K562 (cell line): ENCODE data around the gene TMEM245. TPM values are rescaled to one million over a fixed set of nuclear protein-coding genes. Genes with fewer than 3 reads are reported as not detected.

Experiments
- ATAC-seq: fragments of 200-7000 bp; cut with Tn5 transposase; 3 replicates; pipeline ENCODE4 v1.9.1; 2020; ENCODE audit warnings: moderate library complexity
- BruUV-seq: library from RNA; stranded (reverse); fragments of 400-500 nt; replicated peaks from 2 replicates; lab custom pipeline; 2021; lab: Mats Ljungman, UMichigan
- CTCF ChIA-PET: fragments of 300-600 bp; formaldehyde crosslinking; extraction: SDS; loops from one replicate; lab custom pipeline; 2021; ENCODE audit warnings: low intra/inter-chr PET ratio; lab: Yijun Ruan, JAX
- POLR2A ChIA-PET: fragments of 300-600, 350-650 bp; sonication (Branson Sonifier 250); formaldehyde crosslinking; extraction: SDS; loops from one replicate; lab custom pipeline; 2021; ENCODE audit warnings: antibody characterized with exemption, inconsistent platforms; lab: Yijun Ruan, JAX
- DNase-seq, 4 experiments: peaks; one replicate each; pipeline versions ENCODE4 v3.0.0 to v3.0.0-alpha.2; 2011 to 2018; ENCODE audit warnings: low spot score in 3 of 4, mixed read lengths in 3 of 4; ENCODE audit errors: extremely low read depth in 1 of 4
- FAIRE-seq: peaks from 2 replicates; lab custom pipeline; 2011; peaks lifted over from hg19 to GRCh38; lab: Jason Lieb, UNC
- H2AFZ ChIP-seq: 2 replicates; pipeline ENCODE4 v1.6.0; 2011; ENCODE audit warnings: low read depth, low read length, control low read depth, inconsistent platforms
- H3K27ac ChIP-seq: fragments of 200-600 bp; 3 replicates; pipeline ENCODE4 v1.8.0; 2011; ENCODE audit warnings: low read depth, mild to moderate bottlenecking, control low read depth, inconsistent platforms, low read length, moderate library complexity, mixed read lengths; ENCODE audit errors: extremely low read depth
- H3K27me3 ChIP-seq, 2 experiments: fragments of 300-600 bp in 1 of 2; 2 replicates in 1 of 2; 3 replicates in 1 of 2; pipeline versions ENCODE4 v1.6.0 to v1.8.0; 2011; ENCODE audit warnings: inconsistent platforms in 2 of 2, low read length in 2 of 2, mild to moderate bottlenecking in 1 of 2, mixed read lengths in 1 of 2, moderate library complexity in 1 of 2; ENCODE audit not compliant: control insufficient read depth in 2 of 2, insufficient read depth in 2 of 2
- H3K36me3 ChIP-seq: fragments of 300-600 bp; 3 replicates; pipeline ENCODE4 v1.8.0; 2011; ENCODE audit warnings: mild to moderate bottlenecking, low read length, inconsistent platforms; ENCODE audit not compliant: control insufficient read depth, insufficient read depth
- H3K4me1 ChIP-seq, 2 experiments: fragments of 200-600 bp in 1 of 2; replicated peaks in 1 of 2; 2 replicates in 1 of 2; 3 replicates in 1 of 2; pipeline versions ENCODE4 v1.5.1 to v1.8.0; 2011; ENCODE audit warnings: inconsistent platforms in 2 of 2, low read length in 2 of 2, mild to moderate bottlenecking in 1 of 2, mixed read lengths in 1 of 2, moderate library complexity in 1 of 2; ENCODE audit not compliant: control insufficient read depth in 2 of 2, insufficient read depth in 2 of 2
- H3K4me2 ChIP-seq: 2 replicates; pipeline ENCODE4 v1.6.1; 2011; ENCODE audit warnings: low read length, control low read depth, inconsistent platforms, mixed read lengths; ENCODE audit not compliant: insufficient read depth
- H3K4me3 ChIP-seq: fragments of 200-600 bp; sonication (generic), shearing (Covaris generic); 2 replicates; pipeline ENCODE4 v1.5.1; 2016; ENCODE audit warnings: control low read depth, inconsistent platforms
- H3K79me2 ChIP-seq: fragments of 200-600 bp; 3 replicates; pipeline ENCODE4 v1.8.0; 2011; ENCODE audit warnings: low read length, inconsistent platforms; ENCODE audit not compliant: control insufficient read depth, insufficient read depth
- H3K9ac ChIP-seq, 2 experiments: 2 replicates each; pipeline versions ENCODE4 v1.6.0 to v1.6.1; 2011; ENCODE audit warnings: low read depth in 2 of 2, low read length in 2 of 2, control low read depth in 1 of 2, inconsistent platforms in 1 of 2, mild to moderate bottlenecking in 1 of 2, mixed read lengths in 1 of 2; ENCODE audit not compliant: insufficient read depth in 1 of 2
- H3K9me1 ChIP-seq: one replicate; pipeline ENCODE4 v1.6.0; 2011; ENCODE audit warnings: inconsistent platforms, mild to moderate bottlenecking, low read length, moderate library complexity; ENCODE audit not compliant: control insufficient read depth, insufficient read depth
- H3K9me3 ChIP-seq: replicated peaks from 2 replicates; pipeline ENCODE4 v1.5.1; 2011; ENCODE audit warnings: low read depth, low read length, inconsistent platforms; ENCODE audit not compliant: control insufficient read depth, insufficient read depth
- H4K20me1 ChIP-seq: replicated peaks from 2 replicates; pipeline ENCODE4 v1.6.1; 2011; ENCODE audit warnings: low read length, inconsistent platforms, mixed read lengths; ENCODE audit not compliant: control insufficient read depth, insufficient read depth
- GTF2B ChIP-seq: IDR thresholded peaks from 2 replicates; pipeline ENCODE4 v1.6.1; 2011; ENCODE audit not compliant: insufficient read length; ENCODE audit errors: extremely low read depth
- HNRNPL ChIP-seq: fragments of 200-400 bp; formaldehyde crosslinking; IDR thresholded peaks from 2 replicates; pipeline ENCODE4 v1.6.1; 2017; ENCODE audit warnings: low read depth, mild to moderate bottlenecking, low read length
- SETDB1 ChIP-seq: IDR thresholded peaks from one replicate; pipeline ENCODE4 v1.6.1; 2012; ENCODE audit warnings: low read length, control low read depth, inconsistent platforms
- ZBTB5 ChIP-seq: fragments of 450-650 bp; IDR thresholded peaks from 2 replicates; pipeline ENCODE4 v1.6.1; 2017; ENCODE audit warnings: antibody characterized with exemption
- WGBS: fragments of 100-300 bp; shearing (Covaris generic); methylation state at CpG from one replicate; pipeline ENCODE4 v1.1.6; 2016; ENCODE audit warnings: low coverage, mixed read lengths; ENCODE audit not compliant: insufficient coverage; ENCODE audit errors: missing lambda C conversion rate; 5-methylcytosine and 5-hydroxymethylcytosine counted together
- in situ Hi-C: fragments of 300-500 bp; cut with MboI; formaldehyde crosslinking; loops from 4 replicates; pipeline ENCODE4 v1.15.0; 2018; ENCODE audit warnings: inconsistent platforms, mixed read lengths
- intact Hi-C: fragments of 100-400 bp; cut with micrococcal nuclease; formaldehyde crosslinking; loops from 2 replicates; pipeline ENCODE4 v1.14.2; 2022
- polyA plus RNA-seq, 8 experiments: library from polyadenylated mRNA; depleted of rRNA in 4 of 8; stranded (reverse) in 5 of 8; unstranded in 3 of 8; fragments of >200 nt; fragmentation: Nextera tagmentation in 2 of 8; fragmentation: Illumina TruSeq in 1 of 8; extraction: Ambion mirVana in 2 of 8; extraction: Trizol in 1 of 8; gene quantifications; 2 replicates each; pipeline versions ENCODE4 v1.2.1 to v1.2.3, GENCODE V29; 2011 to 2014; ENCODE audit warnings: inconsistent platforms in 1 of 8, missing spikeins in 1 of 8
- total RNA-seq, 7 experiments: library from RNA; depleted of rRNA in 6 of 7; stranded (reverse); fragments of >200 nt in 6 of 7; fragmentation: Illumina TruSeq in 2 of 7; extraction: Trizol in 2 of 7; gene quantifications; 2 replicates each; pipeline versions ENCODE4 v1.2.1 to v1.2.3, GENCODE V29; 2011 to 2021; ENCODE audit warnings: low replicate concordance in 1 of 7

The TMEM245 gene
- total and polyA plus RNA-seq, 9 of the 15 experiments (the other 6 are each of a cell fraction or from before 2014, with no cell fraction given): 8.5 to 43.2 (median 24.3) TPM

GRCh38 chr9:109092587-109092986, 27.2 kb downstream of the TMEM245 start:
- intact Hi-C loops: no loop called here
- Histone ChIP-seq H3K79me2 (peaks cover 62% of the 10 kb centered on the region), H3K4me1 (peaks cover 0 to 3% of the 10 kb centered on the region in 2 experiments; a peak in 1 of 5 replicates), H3K36me3 (peaks cover 93% of the 10 kb centered on the region), H2AFZ (no peak overlapping the region), H3K4me3 (no peak overlapping the region), H3K9ac (no peak overlapping the region), H3K9me3 (no peaks in the 10 kb centered on the region), H3K27me3 (no peaks in the 10 kb centered on the region), H3K9me1 (no peaks in the 10 kb centered on the region), H3K4me2 (no peak overlapping the region), H4K20me1 (no peaks in the 10 kb centered on the region), H3K27ac (no peak overlapping the region)
- no TSS peak for BruUV-seq
- 88% methylated on average over 1 of the region's 1 CpG for WGBS
- DNase-seq (no peak), ATAC-seq (no peak), FAIRE-seq (no peak)
- TF ChIP-seq SETDB1 (no peak), HNRNPL (no peak), GTF2B (no peak), ZBTB5 (no peak)
- in situ Hi-C loops: no loop called here
- POLR2A ChIA-PET: interaction anchor here (1.2 kb wide), 1 partner anchor 15 kb away, joined by 3 read pairs; no protein-coding TSS in a partner anchor
- CTCF ChIA-PET: no interaction called here
